PC-3 (cell line): ENCODE measurements around the gene ELF3. TPM values are rescaled to one million over a fixed set of nuclear protein-coding genes. Genes with fewer than 3 reads are reported as not detected.
"Not testable (repeated sequence)": the region's sequence is repeated elsewhere in the genome, so short reads cannot be mapped to it uniquely, and the experiment has no call there.

Experiments used
- ATAC-seq: fragments of 200-7000 bp; cut with Tn5 transposase; 2 replicates; pipeline ENCODE4 v1.9.1; 2020; ENCODE audit warnings: mild to moderate bottlenecking, moderate library complexity
- BruUV-seq: library from RNA; stranded (reverse); fragments of 400-500 nt; replicated peaks from 2 replicates; lab custom pipeline; 2021; lab: Mats Ljungman, UMichigan
- CTCF ChIA-PET: fragments of 300-600 bp; sonication (Branson Sonifier 250); formaldehyde crosslinking; loops from one replicate; lab custom pipeline; 2022; ENCODE audit warnings: antibody characterized with exemption; lab: Charles Lee
- POLR2A ChIA-PET: fragments of 300-600 bp; sonication (Branson Sonifier 250); formaldehyde crosslinking; loops from one replicate; lab custom pipeline; 2022; ENCODE audit warnings: antibody characterized with exemption; ENCODE audit not compliant: unreplicated experiment; lab: Charles Lee
- DNase-seq: peaks from one replicate; pipeline ENCODE4 v3.0.0-alpha.2; 2015
- H2AFZ ChIP-seq: fragments of 300-600 bp; sonication (generic); 2 replicates; pipeline ENCODE4 v1.6.0; 2016; ENCODE audit warnings: antibody characterized with exemption, low read length
- H3F3A ChIP-seq: fragments of 300-600 bp; sonication (generic); one replicate; pipeline ENCODE4 v1.6.0; 2017; ENCODE audit warnings: antibody characterized with exemption, low read length, control low read depth, mild to moderate bottlenecking; ENCODE audit not compliant: unreplicated experiment
- H3K27ac ChIP-seq: fragments of 300-600 bp; sonication (generic); 2 replicates; pipeline ENCODE4 v1.5.1; 2016; ENCODE audit warnings: mild to moderate bottlenecking, low read length
- H3K27me3 ChIP-seq: fragments of 300-600 bp; sonication (generic); 2 replicates; pipeline ENCODE4 v1.6.1; 2016; ENCODE audit warnings: low read length, mixed read lengths
- H3K36me3 ChIP-seq: fragments of 300-600 bp; sonication (generic); 2 replicates; pipeline ENCODE4 v1.6.1; 2016; ENCODE audit warnings: low read depth, mixed run types, low read length, mixed read lengths
- H3K4me1 ChIP-seq: fragments of 300-600 bp; sonication (generic); 2 replicates; pipeline ENCODE4 v1.5.1; 2016; ENCODE audit warnings: low read length; ENCODE audit not compliant: insufficient read depth
- H3K4me2 ChIP-seq: fragments of 300-600 bp; sonication (generic); 2 replicates; pipeline ENCODE4 v1.6.0; 2016; ENCODE audit warnings: low read length
- H3K4me3 ChIP-seq: fragments of 300-600 bp; sonication (generic); 2 replicates; pipeline ENCODE4 v1.5.1; 2016; ENCODE audit warnings: mild to moderate bottlenecking, low read length, mixed read lengths
- H3K79me2 ChIP-seq: fragments of 300-600 bp; sonication (generic); 2 replicates; pipeline ENCODE4 v1.6.1; 2017; ENCODE audit warnings: low read length, mixed read lengths
- H3K9ac ChIP-seq: fragments of 300-600 bp; sonication (generic); 2 replicates; pipeline ENCODE4 v1.6.0; 2016; ENCODE audit warnings: mild to moderate bottlenecking, low read length
- H3K9me2 ChIP-seq: fragments of 300-600 bp; sonication (generic); replicated peaks from 2 replicates; pipeline ENCODE4 v1.6.1; 2016; ENCODE audit warnings: mixed run types, low read length, mixed read lengths
- H3K9me3 ChIP-seq: fragments of 300-600 bp; sonication (generic); 2 replicates; pipeline ENCODE4 v1.6.1; 2016; ENCODE audit warnings: low read length, mixed read lengths
- H4K20me1 ChIP-seq: fragments of 300-600 bp; sonication (generic); 2 replicates; pipeline ENCODE4 v1.6.1; 2016; ENCODE audit warnings: low read length, mixed read lengths
- EZH2 ChIP-seq: fragments of 300-600 bp; sonication (generic); IDR thresholded peaks from one replicate; pipeline ENCODE4 v1.6.1; 2017; ENCODE audit warnings: antibody characterized with exemption, mild to moderate bottlenecking, low read length; ENCODE audit not compliant: unreplicated experiment
- EZH2phosphoT487 ChIP-seq: fragments of 300-600 bp; sonication (generic); IDR thresholded peaks from 2 replicates; pipeline ENCODE4 v1.6.1; 2018; ENCODE audit warnings: mild to moderate bottlenecking, antibody characterized with exemption, low read length, borderline replicate concordance
- intact Hi-C: fragments of 100-400 bp; cut with micrococcal nuclease; formaldehyde crosslinking; loops from 2 replicates; pipeline ENCODE4 v1.9.0; 2023
- total RNA-seq: library from RNA; depleted of rRNA; stranded (reverse); fragments of >200 nt; gene quantifications from 2 replicates; pipeline ENCODE4 v1.2.3, GENCODE V29; 2014
- TF ChIP-seq, protein P1 (sequence below): fragments of 300-600 bp; sonication (generic); conservative IDR thresholded peaks from 2 replicates; pipeline ENCODE4 v1.5.1; 2017; ENCODE audit warnings: antibody characterized with exemption, low read depth, mild to moderate bottlenecking, low read length

Gene ELF3
- total RNA-seq, 1 experiment from 2014 or later = 399 TPM

GRCh38 chr1:202061055-202061454 is 50.7 kb downstream of the ELF3 start:
- Histone ChIP-seq H4K20me1 (no peaks in the 10 kb centered on the region), H3K79me2 (no peaks in the 10 kb centered on the region), H3K9me2 (no peaks in the 10 kb centered on the region), H3K36me3 (no peaks in the 10 kb centered on the region), H3K9ac (no peak overlapping the region), H3K27me3 (no peaks in the 10 kb centered on the region), H3K4me3 (no peak overlapping the region), H3F3A (no peaks in the 10 kb centered on the region), H3K27ac (no peak overlapping the region), H3K4me1 (peaks cover 41% of the 10 kb centered on the region), H3K9me3 (no peaks in the 10 kb centered on the region), H2AFZ (no peak overlapping the region), H3K4me2 (no peak overlapping the region)
- TF ChIP-seq, protein P1, sequence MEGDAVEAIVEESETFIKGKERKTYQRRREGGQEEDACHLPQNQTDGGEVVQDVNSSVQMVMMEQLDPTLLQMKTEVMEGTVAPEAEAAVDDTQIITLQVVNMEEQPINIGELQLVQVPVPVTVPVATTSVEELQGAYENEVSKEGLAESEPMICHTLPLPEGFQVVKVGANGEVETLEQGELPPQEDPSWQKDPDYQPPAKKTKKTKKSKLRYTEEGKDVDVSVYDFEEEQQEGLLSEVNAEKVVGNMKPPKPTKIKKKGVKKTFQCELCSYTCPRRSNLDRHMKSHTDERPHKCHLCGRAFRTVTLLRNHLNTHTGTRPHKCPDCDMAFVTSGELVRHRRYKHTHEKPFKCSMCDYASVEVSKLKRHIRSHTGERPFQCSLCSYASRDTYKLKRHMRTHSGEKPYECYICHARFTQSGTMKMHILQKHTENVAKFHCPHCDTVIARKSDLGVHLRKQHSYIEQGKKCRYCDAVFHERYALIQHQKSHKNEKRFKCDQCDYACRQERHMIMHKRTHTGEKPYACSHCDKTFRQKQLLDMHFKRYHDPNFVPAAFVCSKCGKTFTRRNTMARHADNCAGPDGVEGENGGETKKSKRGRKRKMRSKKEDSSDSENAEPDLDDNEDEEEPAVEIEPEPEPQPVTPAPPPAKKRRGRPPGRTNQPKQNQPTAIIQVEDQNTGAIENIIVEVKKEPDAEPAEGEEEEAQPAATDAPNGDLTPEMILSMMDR = no peak
- TF ChIP-seq EZH2 (no peak), EZH2phosphoT487 (no peak)
- DNase-seq (no peak), ATAC-seq (no peak)
- BruUV-seq = no TSS peak
- POLR2A ChIA-PET = no interaction called here
- intact Hi-C loops = no loop called here
- CTCF ChIA-PET = no interaction called here

DNA sequence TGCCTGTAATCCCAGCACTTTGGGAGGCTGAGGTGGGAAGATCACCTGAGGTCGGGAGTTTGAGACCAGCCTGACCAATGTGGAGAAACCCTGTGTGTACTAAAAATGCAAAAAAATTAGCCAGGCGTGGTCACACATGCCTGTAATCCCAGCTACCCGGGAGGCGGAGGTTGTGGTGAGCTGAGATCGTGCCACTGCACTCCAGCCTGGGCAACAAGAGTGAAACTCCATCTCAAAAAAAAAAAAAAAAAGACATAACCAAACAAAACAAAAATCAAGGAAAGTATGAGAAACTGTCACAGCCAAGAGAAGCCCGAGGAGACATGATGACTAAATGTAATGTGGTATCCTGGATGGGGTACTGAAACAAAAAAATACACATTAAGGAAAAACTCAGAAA is 51.4 kb downstream of the ELF3 start:
- intact Hi-C loops, H3K9me2 ChIP-seq, POLR2A ChIA-PET, H3K9me3 ChIP-seq, H3K4me3 ChIP-seq, H3F3A ChIP-seq, CTCF ChIA-PET, H3K9ac ChIP-seq, H3K79me2 ChIP-seq, ATAC-seq, DNase-seq, H3K4me2 ChIP-seq, H2AFZ ChIP-seq, H3K27me3 ChIP-seq, BruUV-seq, H3K36me3 ChIP-seq, H3K27ac ChIP-seq, H4K20me1 ChIP-seq: not testable (repeated sequence)
- peaks cover 36% of the 10 kb centered on the region for H3K4me1 ChIP-seq

DNA sequence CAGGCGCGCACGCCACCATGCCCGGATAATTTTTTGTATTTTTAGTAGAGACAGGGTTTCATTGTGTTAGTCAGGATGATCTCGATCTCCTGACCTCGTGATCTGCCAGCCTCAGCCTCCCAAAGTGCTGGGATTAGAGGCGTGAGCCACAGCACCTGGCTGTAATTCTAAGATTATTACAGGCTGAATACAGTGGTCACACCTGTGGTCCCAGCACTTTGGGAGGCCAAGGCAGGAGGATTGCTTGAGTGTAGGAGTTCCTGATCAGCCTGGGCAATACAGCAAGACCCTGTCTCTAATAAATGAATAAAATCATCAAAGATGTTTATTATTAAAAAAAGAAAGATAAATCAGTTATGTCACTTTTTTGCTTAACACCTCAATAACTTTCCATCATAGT is 52.2 kb downstream of the ELF3 start:
- H3K27me3 ChIP-seq, H4K20me1 ChIP-seq, H3K9me3 ChIP-seq, H3K4me3 ChIP-seq, H3F3A ChIP-seq, intact Hi-C loops, H2AFZ ChIP-seq, H3K9me2 ChIP-seq, BruUV-seq, H3K9ac ChIP-seq, ATAC-seq, H3K4me2 ChIP-seq, H3K36me3 ChIP-seq, DNase-seq, H3K79me2 ChIP-seq: not testable (repeated sequence)
- H3K4me1 ChIP-seq = peaks cover 30% of the 10 kb centered on the region
- ChIA-PET POLR2A (interaction anchor here (0.6 to 1.1 kb wide), 2 partner anchors 53 to 56 kb away, joined by 4 to 9 read pairs; partner anchors contain the start of gene ELF3), CTCF (interaction anchor here (0.6 to 0.7 kb wide), 2 partner anchors 40 to 185 kb away, joined by 3 to 4 read pairs; no protein-coding TSS in a partner anchor)
- H3K27ac ChIP-seq = peak overlapping the region; percentile 37

DNA sequence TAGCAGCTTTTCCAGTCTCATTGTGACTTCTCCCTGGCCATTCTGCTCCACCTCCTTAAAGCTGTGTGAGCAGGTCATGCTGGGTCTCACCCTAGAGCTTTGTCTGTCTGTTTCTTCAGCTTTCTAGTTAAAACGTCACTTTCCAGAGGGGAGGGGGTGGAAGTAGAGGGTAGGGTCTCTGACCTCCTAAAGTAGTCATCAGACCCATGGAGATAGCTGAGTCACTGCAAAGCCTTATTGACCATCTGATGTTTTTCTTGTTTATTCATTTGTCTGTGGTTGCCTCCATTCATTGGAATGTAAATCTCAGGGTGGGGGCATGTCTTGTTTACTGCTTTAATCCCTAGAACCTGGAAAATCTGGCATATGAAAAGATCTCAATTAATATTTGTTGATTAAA is 52.7 kb downstream of the ELF3 start:
- ChIA-PET POLR2A (interaction anchor here (0.6 to 1.1 kb wide), 2 partner anchors 53 to 56 kb away, joined by 4 to 9 read pairs; partner anchors contain the start of gene ELF3), CTCF (interaction anchor here (0.6 to 0.7 kb wide), 2 partner anchors 40 to 185 kb away, joined by 3 to 4 read pairs; no protein-coding TSS in a partner anchor)
- TF ChIP-seq EZH2 (no peak), EZH2phosphoT487 (no peak)
- TF ChIP-seq, protein P1 = no peak
- no peaks in the 10 kb centered on the region for H3K36me3 ChIP-seq
- H2AFZ ChIP-seq = no peak overlapping the region
- no TSS peak for BruUV-seq
- H3K27me3 ChIP-seq = no peaks in the 10 kb centered on the region
- H3K9ac ChIP-seq = no peak overlapping the region
- H3K4me2 ChIP-seq = no peak overlapping the region
- DNase-seq (peak; percentile 56), ATAC-seq (no peak)
- H3K27ac ChIP-seq = peak overlapping the region; percentile 49
- no peaks in the 10 kb centered on the region for H3K79me2 ChIP-seq
- H3K9me2 ChIP-seq = no peaks in the 10 kb centered on the region
- intact Hi-C loops = no loop called here
- H4K20me1 ChIP-seq = no peaks in the 10 kb centered on the region
- no peak overlapping the region for H3K4me3 ChIP-seq
- H3K9me3 ChIP-seq = no peaks in the 10 kb centered on the region
- H3K4me1 ChIP-seq = peaks cover 27% of the 10 kb centered on the region
- H3F3A ChIP-seq = no peaks in the 10 kb centered on the region

- CTCF ChIA-PET, BruUV-seq, H3K36me3 ChIP-seq, H4K20me1 ChIP-seq, H3F3A ChIP-seq, intact Hi-C loops, H3K9me2 ChIP-seq, H2AFZ ChIP-seq, DNase-seq, H3K9me3 ChIP-seq, ATAC-seq, H3K9ac ChIP-seq, POLR2A ChIA-PET, H3K27ac ChIP-seq, H3K4me2 ChIP-seq, H3K27me3 ChIP-seq, H3K4me3 ChIP-seq, H3K79me2 ChIP-seq: not testable (repeated sequence)
- peaks cover 18% of the 10 kb centered on the region; the same call in 1 of the 2 replicates for H3K4me1 ChIP-seq
These were observed 54.5 kb downstream of the ELF3 start for GRCh38 chr1:202064889-202065312.
